T-helper 17 cell (primary cell): ENCODE results near the gene LAD1. TPM values are rescaled to one million over a fixed set of nuclear protein-coding genes. Genes with fewer than 3 reads are reported as not detected.
A peak's percentile ranks its signal among the peaks of the same experiment; 100 is the strongest.

ENCODE experiments used
- ATAC-seq: fragments of 150-1000 bp; cut with Tn5 transposase; 2 replicates; pipeline ENCODE4 v1.10.0; 2021; ENCODE audit warnings: mild to moderate bottlenecking, moderate library complexity
- DNase-seq, 3 donors: peaks; one replicate each; pipeline versions ENCODE4 v3.0.0 to v3.0.0-alpha.2; 2020 to 2021
- H3K9me3 ChIP-seq: one replicate; pipeline ENCODE4 v1.7.0; 2013; ENCODE audit warnings: low read length, mild to moderate bottlenecking; ENCODE audit not compliant: control insufficient read depth, poor library complexity, severe bottlenecking
- H3K27ac Mint-ChIP-seq: one replicate; pipeline ENCODE4 v1.8.0; 2022; ENCODE audit warnings: mild to moderate bottlenecking, moderate library complexity, mixed read lengths
- H3K27me3 Mint-ChIP-seq: one replicate; pipeline ENCODE4 v1.8.0; 2022; ENCODE audit warnings: mixed read lengths
- H3K36me3 Mint-ChIP-seq: one replicate; pipeline ENCODE4 v1.8.0; 2022; ENCODE audit warnings: low read depth, mixed read lengths
- H3K4me1 Mint-ChIP-seq: one replicate; pipeline ENCODE4 v1.8.0; 2022; ENCODE audit warnings: mild to moderate bottlenecking, mixed read lengths
- H3K4me3 Mint-ChIP-seq: one replicate; pipeline ENCODE4 v1.8.0; 2022; ENCODE audit warnings: mild to moderate bottlenecking, moderate library complexity, mixed read lengths
- total RNA-seq, 4 donors: library from RNA in 2 of 4; stranded (reverse) in 2 of 4; gene quantifications; one replicate each; pipeline ENCODE4 v1.2.3 and lab custom pipeline; 2022 to 2026

LAD1 gene
- total RNA-seq, 2 donors from 2014 or later, result not detected

GRCh38 chr1:201408176-201408833, 9.2 kb upstream of the LAD1 start:
- Mint-ChIP-seq H3K4me1 (peaks cover 6% of the 10 kb centered on the region), H3K4me3 (no peak overlapping the region), H3K27ac (no peak overlapping the region), H3K27me3 (peaks cover 29% of the 10 kb centered on the region), H3K36me3 (no peaks in the 10 kb centered on the region)
- ATAC-seq (peak; percentile 69), DNase-seq (peak; percentile 44 to 57 (median 53))
- no peaks in the 10 kb centered on the region for H3K9me3 ChIP-seq

- DNase-seq (no peak), ATAC-seq (no peak)
- H3K9me3 ChIP-seq, result no peaks in the 10 kb centered on the region
- H3K4me1 Mint-ChIP-seq, result peaks cover 6% of the 10 kb centered on the region
- H3K4me3 Mint-ChIP-seq, result no peak overlapping the region
- H3K27ac Mint-ChIP-seq, result no peak overlapping the region
- peaks cover 25% of the 10 kb centered on the region for H3K27me3 Mint-ChIP-seq
- H3K36me3 Mint-ChIP-seq, result no peaks in the 10 kb centered on the region
Measured at GRCh38 chr1:201406831-201407406, 7.8 kb upstream of the LAD1 start.

- Mint-ChIP-seq H3K27me3 (peaks cover 16% of the 10 kb centered on the region), H3K27ac (no peak overlapping the region), H3K36me3 (peaks cover 2% of the 10 kb centered on the region), H3K4me3 (no peak overlapping the region), H3K4me1 (peaks cover 6% of the 10 kb centered on the region)
- DNase-seq, result no peak
- no peak for ATAC-seq
- H3K9me3 ChIP-seq, result no peaks in the 10 kb centered on the region
Measured at GRCh38 chr1:201405484-201405831, 6.3 kb upstream of the LAD1 start.

GRCh38 chr1:201404722-201405483, 5.8 kb upstream of the LAD1 start:
- Mint-ChIP-seq H3K27ac (no peak overlapping the region), H3K36me3 (peaks cover 2% of the 10 kb centered on the region), H3K4me1 (peaks cover 6% of the 10 kb centered on the region), H3K4me3 (no peak overlapping the region), H3K27me3 (peaks cover 12% of the 10 kb centered on the region)
- H3K9me3 ChIP-seq, result no peaks in the 10 kb centered on the region
- no peak for DNase-seq
- no peak for ATAC-seq

GRCh38 chr1:201404055-201404454, 4.9 kb upstream of the LAD1 start:
- Mint-ChIP-seq H3K4me1 (peaks cover 6% of the 10 kb centered on the region), H3K4me3 (no peak overlapping the region), H3K27me3 (peaks cover 5% of the 10 kb centered on the region), H3K36me3 (peaks cover 2% of the 10 kb centered on the region), H3K27ac (no peak overlapping the region)
- no peak for DNase-seq
- H3K9me3 ChIP-seq, result no peaks in the 10 kb centered on the region
- ATAC-seq, result no peak

GRCh38 chr1:201403359-201403758, 4.2 kb upstream of the LAD1 start:
- ATAC-seq, result no peak
- no peak overlapping the region for H3K27ac Mint-ChIP-seq
- peaks cover 2% of the 10 kb centered on the region for H3K36me3 Mint-ChIP-seq
- H3K4me3 Mint-ChIP-seq, result no peak overlapping the region
- no peak for DNase-seq
- H3K9me3 ChIP-seq, result no peaks in the 10 kb centered on the region
- peaks cover 5% of the 10 kb centered on the region for H3K4me1 Mint-ChIP-seq
- peaks cover 9% of the 10 kb centered on the region for H3K27me3 Mint-ChIP-seq

- H3K4me3 Mint-ChIP-seq, result no peak overlapping the region
- no peak overlapping the region for H3K27ac Mint-ChIP-seq
- H3K4me1 Mint-ChIP-seq, result peaks cover 2% of the 10 kb centered on the region
- H3K36me3 Mint-ChIP-seq, result peaks cover 6% of the 10 kb centered on the region
- ATAC-seq (no peak), DNase-seq (no peak)
- H3K9me3 ChIP-seq, result no peaks in the 10 kb centered on the region
- peaks cover 22% of the 10 kb centered on the region for H3K27me3 Mint-ChIP-seq
Measured at GRCh38 chr1:201401700-201402099, 2.6 kb upstream of the LAD1 start.

GRCh38 chr1:201400852-201401230, 1.7 kb upstream of the LAD1 start:
- Mint-ChIP-seq H3K4me3 (no peak overlapping the region), H3K36me3 (peaks cover 6% of the 10 kb centered on the region), H3K4me1 (peaks cover 2% of the 10 kb centered on the region), H3K27ac (no peak overlapping the region), H3K27me3 (peaks cover 31% of the 10 kb centered on the region)
- no peak for ATAC-seq
- no peak for DNase-seq
- H3K9me3 ChIP-seq, result no peaks in the 10 kb centered on the region

GRCh38 chr1:201400212-201400851, 1.2 kb upstream of the LAD1 start:
- ATAC-seq (no peak), DNase-seq (no peak)
- peaks cover 36% of the 10 kb centered on the region for H3K27me3 Mint-ChIP-seq
- peaks cover 2% of the 10 kb centered on the region for H3K4me1 Mint-ChIP-seq
- no peak overlapping the region for H3K27ac Mint-ChIP-seq
- no peaks in the 10 kb centered on the region for H3K9me3 ChIP-seq
- peaks cover 6% of the 10 kb centered on the region for H3K36me3 Mint-ChIP-seq
- no peak overlapping the region for H3K4me3 Mint-ChIP-seq

GRCh38 chr1:201399352-201400126, 415 bp upstream of the LAD1 start:
- no peaks in the 10 kb centered on the region for H3K9me3 ChIP-seq
- Mint-ChIP-seq H3K4me1 (peaks cover 2% of the 10 kb centered on the region), H3K27ac (no peak overlapping the region), H3K36me3 (peaks cover 6% of the 10 kb centered on the region), H3K4me3 (no peak overlapping the region), H3K27me3 (peaks cover 44% of the 10 kb centered on the region)
- no peak for ATAC-seq
- no peak for DNase-seq

- peak overlapping the region; percentile 49 for H3K4me3 Mint-ChIP-seq
- no peak overlapping the region for H3K27ac Mint-ChIP-seq
- peaks cover 6% of the 10 kb centered on the region for H3K36me3 Mint-ChIP-seq
- ATAC-seq, result no peak
- peaks cover 5% of the 10 kb centered on the region for H3K4me1 Mint-ChIP-seq
- no peaks in the 10 kb centered on the region for H3K9me3 ChIP-seq
- no peak for DNase-seq
- H3K27me3 Mint-ChIP-seq, result peaks cover 53% of the 10 kb centered on the region
Measured at GRCh38 chr1:201397675-201398074, 1.4 kb downstream of the LAD1 start.

- ATAC-seq (no peak), DNase-seq (no peak)
- Mint-ChIP-seq H3K4me1 (peaks cover 9% of the 10 kb centered on the region), H3K4me3 (no peak overlapping the region), H3K27me3 (peaks cover 60% of the 10 kb centered on the region), H3K27ac (no peak overlapping the region), H3K36me3 (peaks cover 9% of the 10 kb centered on the region)
- no peaks in the 10 kb centered on the region for H3K9me3 ChIP-seq
Measured at GRCh38 chr1:201396861-201397464, 2.2 kb downstream of the LAD1 start.
